ENCODE measurements around the gene FAM72C.
"Not testable (repeated sequence)": the region's sequence is repeated elsewhere in the genome, so short reads cannot be mapped to it uniquely, and the experiment has no call there.

Gene FAM72C

DNA sequence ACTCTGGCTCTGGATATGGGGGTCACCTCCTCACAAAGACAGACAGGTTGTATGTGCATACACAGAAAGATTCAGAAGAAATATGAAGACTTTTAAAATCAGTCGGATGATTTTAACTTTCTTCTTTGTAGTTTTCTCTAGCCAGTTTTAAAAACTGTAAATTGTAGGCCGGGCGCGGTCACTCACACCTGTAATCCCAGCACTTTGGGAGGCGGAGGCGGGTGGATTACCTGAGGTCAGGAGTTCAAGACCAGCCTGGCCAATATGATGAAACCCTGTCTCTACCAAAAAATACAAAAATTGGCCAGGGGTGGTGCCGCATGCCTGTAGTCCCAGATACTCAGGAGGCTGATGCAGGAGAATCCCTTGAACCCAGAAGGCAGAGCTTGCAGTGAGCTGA lies 58.1 kb downstream of the FAM72C start:
- H3K4me1 ChIP-seq (ENCODE audit: low read depth, poor library complexity, severe bottlenecking); H2AFZ ChIP-seq (ENCODE audit: low read depth); H3K36me3 ChIP-seq (ENCODE audit: insufficient read depth); H4K20me1 ChIP-seq (ENCODE audit: insufficient read depth); H3K9ac ChIP-seq; H3K4me2 ChIP-seq; H3K4me3 ChIP-seq (IDR thresholded peaks at IDR 0.05; ENCODE audit: insufficient read depth, low read depth, low read length); H3K27ac ChIP-seq; H3K27me3 ChIP-seq (ENCODE audit: insufficient read depth, low read depth); H3K79me2 ChIP-seq (ENCODE audit: insufficient read depth, low read depth): not testable (repeated sequence)

Measured in KMS-11 (cell line).